ENCODE results near the gene PLA2G4F.

Gene PLA2G4F

DNA sequence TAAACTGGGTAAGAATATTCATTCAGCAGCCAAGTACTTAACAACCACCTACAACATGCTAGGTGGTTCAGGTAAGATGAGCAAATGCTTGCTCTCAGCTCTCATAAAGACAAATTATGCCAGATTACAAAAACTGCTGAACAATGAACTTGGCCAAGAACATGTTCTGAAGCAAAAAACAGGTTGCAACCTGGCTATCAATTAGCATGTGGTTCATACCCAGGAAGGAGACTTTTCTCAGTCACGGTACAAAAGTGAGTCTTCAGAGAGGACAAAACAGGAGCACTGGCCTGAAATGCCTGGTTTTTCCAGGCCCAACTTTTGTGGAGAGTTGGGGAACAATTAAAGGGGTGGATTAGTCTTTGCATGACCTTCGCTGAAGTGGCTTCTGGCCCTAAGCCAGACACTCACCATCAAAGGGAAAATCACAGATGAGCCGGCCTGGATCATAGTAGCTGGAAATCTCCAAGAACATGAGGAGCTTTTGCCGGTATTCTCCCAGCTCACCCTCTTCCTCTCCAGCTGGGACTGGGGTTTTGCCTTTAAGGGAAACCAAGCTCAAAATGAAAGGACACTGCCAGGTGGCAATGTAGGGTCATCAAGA lies 7.6 kb upstream of the PLA2G4F start:
- no peak for DNase-seq

DNA sequence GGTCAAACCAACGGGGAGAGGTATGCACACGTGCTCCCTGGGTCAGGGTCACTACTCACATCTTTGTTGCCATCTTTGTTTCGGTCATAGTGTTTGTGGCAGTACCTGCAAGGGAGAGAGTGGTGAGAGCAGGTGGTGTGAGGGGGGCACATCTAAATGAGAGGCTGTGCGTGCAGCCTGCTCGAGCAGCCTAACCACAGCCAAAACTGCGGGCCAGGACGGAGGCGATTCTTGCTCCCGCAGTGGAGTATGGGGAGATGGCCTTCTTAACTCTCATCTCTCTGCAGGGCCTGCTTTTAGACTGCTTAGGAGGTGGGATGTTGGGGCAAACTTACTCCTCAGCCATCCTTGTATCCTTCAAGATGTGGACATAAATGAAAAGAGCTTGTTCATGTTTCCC lies 6.9 kb upstream of the PLA2G4F start:
- DNase-seq, result no peak

DNA sequence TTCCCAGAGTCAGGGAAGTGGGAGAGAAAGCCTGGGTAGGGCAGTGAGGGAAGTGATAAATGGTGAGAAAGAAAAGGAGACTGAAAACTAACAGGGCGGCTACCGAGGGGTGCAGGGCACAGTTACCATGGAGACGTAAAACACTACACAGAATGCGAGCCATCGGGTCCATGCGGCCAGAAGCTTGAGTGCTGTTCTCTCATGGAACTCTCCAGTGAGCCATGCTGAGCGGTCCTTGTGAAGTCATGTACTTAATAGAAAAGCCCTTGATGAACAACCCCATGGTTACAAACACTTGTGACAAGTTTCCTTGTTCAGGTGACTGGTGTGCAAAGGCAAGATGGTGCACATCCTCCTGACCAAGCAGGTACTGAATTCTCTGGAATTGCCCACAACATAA lies 3.7 kb upstream of the PLA2G4F start:
- DNase-seq, result no peak

DNA sequence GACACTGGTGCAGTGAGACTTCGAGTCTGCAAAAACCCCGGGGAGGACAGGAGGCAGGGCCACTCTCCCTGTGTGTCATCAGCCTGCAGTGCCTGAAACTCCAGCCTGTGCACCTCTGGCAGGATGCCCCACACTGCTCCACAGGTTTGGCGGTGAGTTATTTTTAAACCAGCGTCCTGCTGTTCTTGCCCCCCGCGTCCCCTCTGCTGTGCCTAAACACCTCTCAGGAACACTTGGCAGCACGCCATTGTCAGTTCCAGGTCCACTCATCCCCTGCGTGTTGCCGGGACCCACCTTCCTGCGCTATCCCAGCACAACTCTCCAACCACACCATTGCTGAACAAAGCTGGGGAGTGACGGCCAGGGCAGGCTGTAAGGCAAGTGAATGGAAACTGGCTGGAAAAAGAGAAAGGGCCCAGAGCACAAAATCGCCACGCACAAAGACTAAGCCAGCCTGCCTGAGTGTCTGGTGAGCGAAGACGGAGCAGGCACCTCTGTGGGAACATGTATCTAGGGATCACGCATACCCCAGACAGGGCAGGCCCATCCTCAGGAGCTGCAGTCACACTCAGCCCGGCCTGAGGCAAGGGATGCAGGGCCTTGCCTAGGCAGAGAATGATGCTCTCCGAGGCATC lies 3.1 kb upstream of the PLA2G4F start:
- DNase-seq, result no peak

DNA sequence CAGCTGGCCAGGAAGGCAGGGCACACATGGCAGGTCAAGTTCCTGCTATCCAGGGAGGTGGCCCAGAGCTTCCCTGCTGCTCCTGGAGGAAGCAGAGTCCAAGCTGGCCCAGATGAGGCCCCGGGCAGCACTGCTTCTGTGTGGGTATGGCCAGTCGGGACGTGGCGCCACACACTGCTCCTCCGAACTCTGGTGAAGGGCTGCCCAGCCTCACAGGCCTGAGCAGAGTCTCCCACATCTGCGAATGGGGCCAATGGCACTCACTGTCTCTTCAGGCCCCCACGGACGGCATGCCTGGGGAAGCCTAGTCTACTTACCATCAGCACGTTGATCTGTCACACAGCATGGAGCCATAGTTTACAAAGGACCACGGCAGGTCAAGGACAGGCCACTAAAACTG lies 2.5 kb upstream of the PLA2G4F start:
- DNase-seq, result no peak

DNA sequence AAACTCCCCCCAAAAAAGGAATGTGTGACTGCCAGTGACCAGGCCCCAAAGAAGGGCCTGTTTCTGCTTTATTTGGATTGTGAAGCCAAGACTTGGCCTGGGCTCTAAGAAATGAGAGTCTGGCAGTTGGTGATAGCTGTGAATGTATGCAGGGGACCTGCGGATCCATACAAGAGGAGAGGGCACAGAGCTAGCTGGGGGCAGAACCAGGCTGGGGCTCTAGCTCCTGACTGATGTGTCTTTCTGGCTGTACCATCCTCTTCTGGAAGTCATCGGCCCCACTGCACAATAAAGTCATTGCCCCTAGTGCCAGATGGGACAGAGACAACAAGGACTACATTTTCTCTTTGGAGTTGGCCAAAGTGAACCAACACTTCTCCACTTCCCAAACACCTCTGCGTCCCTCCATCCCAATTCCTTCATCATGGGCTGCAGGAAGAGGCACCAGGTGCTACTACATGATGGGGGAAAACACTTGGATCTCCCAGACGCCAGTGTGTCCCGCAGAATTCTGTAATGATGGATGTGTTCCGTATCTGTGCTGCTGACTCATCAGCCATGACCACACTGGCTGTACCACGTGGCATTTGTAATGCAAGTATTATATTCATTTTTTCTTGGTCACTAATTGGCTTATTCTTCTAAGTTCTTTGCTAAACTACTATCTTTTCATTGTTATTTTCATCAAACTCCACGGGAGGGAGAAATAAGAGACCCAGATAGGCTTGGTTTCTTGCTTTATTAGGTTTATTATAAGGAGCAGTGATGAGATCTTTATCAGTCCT lies 1.7 kb upstream of the PLA2G4F start:
- no peak for DNase-seq

DNA sequence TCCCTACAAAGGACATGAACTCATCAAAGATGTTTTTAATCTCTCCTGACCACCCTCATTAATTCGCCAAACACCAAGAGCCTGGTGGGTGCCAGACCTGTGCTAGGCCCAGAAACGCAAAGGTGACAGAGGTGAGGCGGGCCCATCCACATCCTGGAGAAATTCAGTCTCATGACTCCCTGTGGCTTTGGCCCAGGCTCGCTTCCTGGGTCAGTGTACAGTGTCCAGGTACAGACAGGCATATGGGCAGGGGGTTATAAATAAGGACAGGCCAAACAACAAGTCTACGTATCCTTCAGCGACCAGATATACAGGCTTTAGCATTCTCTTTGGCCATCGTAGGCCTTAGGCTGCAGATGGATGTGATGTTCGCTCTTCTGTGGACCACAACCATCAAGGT lies 945 bp upstream of the PLA2G4F start:
- DNase-seq, result no peak

DNA sequence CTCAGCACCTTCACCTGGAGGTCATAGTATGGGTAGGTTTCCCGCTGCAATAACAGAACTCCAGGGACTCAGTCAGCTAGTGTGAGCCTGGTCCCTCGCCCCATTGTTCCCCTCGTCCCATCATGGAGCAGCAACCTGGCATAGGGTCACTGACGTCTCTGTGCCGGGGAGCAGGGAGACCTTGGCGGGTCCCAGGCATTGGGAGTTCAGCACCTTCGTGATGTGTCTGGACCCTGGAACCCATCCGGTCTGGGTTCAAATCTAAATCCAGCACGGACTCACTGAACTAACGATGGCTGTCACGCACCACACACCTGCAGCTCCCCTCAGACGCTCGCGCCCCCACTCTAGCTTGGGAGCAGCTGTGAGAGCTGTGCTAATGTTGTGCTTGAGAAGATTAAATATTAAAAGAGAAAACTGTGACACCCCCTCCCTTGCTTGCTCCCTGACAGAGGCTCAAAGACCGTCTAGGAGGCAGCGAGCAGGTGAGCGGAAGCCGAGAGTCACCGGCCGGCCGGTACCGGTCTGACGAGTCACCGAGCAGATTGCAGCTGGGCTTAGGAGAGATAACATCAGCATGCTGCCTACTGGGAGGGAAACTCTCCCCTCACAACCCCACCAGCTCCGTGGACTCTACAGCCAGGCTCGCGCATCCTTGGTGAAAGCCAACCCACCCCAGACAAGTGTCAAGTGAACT lies 742 bp downstream of the PLA2G4F start:
- DNase-seq, result no peak

DNA sequence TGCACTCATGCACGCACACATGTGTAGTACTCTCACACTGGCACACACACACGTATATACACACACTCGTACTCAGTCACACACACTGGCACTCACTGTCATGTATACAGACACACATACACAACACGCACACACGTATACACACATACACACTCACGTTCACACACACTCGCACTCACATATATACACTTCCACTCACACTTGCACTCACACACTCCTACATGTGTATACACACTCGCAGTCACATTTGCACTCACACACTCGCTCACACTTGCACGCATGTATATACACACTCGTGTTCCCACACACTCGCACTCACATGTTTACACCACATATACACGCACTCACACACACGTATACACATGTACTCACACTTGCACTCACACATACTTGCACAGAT lies 1.5 kb downstream of the PLA2G4F start:
- DNase-seq, result no peak

DNA sequence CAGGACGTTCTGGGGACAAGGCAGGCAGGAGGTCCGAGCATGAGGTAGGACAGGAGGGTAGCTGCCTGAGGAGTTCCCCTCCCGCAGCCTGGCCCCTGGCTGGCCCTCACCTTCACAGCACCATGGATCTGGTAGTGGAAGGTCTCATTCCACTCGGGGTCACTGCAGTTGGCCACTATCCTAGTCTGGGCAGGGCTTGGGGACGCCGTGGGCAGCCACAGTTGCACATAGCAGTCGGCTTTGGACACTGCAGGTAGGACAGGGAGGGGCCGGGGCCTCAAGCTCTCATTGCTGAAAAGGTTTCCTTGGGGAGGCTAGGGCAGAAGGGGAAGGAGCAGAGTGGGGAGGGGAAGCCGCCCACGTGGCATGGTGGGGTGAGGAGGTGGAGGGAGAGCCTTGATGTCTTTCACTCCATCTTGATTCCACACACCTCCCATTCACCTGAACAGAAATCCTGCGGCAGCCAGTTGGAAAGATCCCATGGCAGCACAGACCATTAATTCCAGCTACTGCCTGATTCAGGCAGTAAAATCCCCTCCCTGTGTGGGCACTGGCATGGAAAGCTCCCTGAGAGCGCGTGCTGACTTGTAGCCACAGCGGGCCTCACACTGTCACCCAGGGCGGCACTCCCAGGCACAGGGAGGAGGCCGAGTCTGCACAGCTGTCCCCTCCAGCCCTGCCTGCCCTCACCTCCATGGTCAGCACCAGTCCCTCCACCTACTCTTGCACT lies 2.1 kb downstream of the PLA2G4F start:
- DNase-seq, result no peak

DNA sequence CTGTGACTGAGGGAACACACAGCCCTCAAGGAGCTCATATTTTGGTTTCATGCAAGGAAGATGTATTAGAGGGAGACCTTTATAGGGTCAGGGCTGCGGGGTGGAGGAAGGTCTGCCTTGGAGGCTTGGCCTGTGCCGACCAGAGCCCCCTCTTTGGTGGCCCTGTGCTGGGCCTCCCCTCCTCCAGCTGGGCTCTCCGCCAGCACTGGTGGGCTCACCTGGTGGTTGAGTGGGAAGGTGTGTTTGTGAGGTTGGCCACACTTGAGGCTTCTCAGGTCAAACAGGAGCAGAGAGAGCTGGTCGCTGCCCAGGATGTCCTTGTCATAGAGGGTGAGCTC lies 2.6 kb downstream of the PLA2G4F start:
- DNase-seq, result no peak

DNA sequence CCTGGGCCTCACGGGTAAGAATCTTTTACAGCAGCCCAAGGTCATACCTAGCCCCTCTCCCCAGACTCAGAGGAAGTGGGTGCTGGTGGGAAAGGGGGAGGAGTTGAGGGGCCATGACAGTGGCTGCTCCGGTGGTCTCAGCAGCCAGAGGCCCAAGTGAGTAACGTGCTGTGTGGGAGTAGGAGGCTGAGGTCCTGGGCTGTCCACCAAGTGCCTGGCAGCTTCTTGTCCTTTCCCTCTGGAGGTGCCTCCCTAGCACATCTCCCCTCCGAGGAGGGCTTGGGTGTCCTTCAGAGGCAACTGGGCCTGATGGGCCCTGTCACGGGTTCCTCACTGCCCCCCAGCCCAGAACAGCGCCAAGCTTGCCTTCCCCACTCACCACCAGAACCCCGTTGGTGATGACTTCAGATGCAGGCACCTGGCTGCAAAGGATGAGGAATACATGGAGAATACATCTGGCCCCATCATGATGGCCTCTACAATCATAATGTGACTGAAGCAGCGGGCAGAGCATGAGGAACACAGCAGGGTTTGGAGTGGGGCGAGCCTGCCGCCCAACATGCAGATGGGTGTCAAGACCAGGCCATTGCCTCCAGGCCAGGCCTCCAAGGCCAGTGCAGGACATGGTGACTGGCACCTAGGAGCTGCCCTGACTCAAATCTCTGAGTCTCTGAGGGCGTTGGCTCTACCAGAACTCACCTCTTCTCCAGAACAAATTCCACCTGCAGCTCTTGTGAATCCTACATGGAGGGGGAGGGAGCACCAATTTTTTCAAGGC lies 3.3 kb downstream of the PLA2G4F start:
- no peak for DNase-seq

DNA sequence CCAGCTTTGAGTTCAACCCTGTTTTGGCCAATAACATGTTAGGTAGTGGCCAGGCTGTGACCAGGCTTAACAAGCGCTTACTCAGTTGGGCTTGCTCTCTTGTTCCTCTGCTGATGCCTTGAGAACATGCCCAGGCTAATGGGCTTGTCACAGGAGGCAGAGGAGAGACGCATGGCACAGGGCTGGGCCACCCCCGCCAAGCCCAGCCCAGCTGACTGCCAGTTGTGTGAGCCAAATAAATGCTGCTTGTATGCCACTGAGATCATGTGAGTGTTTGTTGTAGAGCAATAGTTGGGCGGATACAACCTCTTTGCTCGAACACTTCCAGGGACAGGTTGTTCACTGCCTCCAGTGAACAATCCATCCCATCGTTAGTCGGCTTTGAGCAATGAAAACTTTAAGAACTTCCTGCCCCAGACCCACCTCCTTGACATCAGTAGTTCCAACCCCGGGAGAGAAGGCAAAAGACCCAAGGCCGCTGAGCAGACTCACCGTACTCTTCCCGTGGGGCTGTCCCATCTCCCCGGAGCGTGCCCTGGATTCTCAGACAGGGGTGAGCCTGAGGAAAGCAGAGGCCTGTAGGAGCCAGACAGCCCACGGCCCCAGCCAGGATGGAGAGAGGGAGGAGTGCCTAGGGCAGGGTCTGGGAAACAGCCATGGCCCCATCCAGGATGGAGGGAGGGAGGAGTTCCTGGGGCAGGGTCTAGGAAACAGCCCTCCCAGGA lies 4.1 kb downstream of the PLA2G4F start:
- no peak for DNase-seq

DNA sequence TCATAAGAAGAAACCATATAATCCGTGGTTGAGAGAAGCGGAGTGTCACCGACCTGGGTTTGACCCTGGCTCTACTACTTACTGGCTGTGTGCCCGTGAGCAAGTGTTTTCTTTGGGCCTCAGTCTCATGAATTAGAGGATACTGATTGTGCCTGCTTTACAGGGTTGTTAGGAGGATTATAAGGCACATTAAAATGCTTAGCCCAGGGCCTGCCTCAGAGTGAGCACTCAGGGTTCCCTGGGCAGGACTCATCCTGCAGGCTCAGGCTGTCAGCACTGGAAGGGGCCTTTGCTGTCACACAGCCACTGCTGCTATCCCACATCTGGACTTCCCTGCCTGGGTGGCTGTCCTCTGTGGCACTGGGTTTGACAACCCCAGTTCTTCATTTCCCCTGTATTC lies 4.7 kb downstream of the PLA2G4F start:
- DNase-seq, result no peak

DNA sequence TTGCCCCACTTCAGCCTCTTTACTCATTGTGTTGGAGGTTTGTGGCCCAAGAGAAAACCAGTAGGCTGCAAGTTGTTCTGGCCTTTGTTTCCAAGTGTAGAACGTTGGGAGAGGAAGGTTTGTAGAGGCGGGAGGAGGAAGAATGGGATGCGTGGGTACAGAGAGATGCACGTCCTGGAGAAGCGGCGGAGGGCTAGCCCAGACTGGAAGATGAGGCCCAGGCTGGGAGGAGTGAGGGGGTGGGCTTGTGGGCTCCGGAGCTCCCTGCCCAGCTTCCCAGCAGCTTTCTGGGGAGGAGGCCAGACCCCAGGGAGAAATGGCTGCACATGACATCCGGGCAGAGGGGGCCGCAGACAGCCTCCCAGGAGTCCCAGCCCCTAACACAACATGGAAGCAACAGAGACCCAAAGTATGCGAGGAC lies 5.3 kb downstream of the PLA2G4F start:
- no peak for DNase-seq

DNA sequence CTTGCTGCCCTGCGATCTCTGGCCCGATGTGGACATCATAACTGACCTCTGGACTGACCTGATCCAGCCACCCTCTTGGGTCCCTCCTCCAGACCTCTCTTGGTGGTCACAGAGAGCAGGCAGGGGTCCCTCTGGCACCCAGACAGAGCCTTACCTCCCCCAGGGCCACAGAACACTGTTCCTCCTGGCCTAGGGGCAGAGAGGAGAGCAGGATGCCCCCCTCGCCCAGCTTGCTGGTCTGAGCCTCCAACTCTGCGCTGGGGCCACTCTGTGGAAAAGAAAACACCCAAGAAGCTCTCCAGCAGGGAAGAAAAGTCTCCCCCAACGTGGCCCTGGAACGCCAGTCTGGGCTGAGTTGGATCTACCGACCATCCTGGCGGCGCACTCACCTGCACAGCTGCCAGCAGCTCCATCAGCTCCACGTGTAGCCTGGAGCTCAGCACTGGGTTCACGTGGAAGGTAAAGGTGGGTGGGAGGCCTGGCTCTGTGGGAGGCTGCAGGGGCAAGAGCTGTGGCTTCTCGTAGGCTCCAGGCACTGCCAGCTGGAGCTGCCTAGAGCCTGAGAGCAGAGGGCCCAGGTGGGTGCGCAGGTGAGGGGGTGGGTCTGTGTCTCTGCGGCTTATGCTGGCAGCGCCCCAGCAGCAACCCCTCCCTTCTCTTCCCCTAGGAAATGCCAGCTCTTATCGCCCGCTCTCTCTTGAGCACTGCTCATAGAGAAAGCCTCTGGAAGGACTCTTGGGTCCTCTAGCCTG lies 6.0 kb downstream of the PLA2G4F start:
- DNase-seq, result no peak

DNA sequence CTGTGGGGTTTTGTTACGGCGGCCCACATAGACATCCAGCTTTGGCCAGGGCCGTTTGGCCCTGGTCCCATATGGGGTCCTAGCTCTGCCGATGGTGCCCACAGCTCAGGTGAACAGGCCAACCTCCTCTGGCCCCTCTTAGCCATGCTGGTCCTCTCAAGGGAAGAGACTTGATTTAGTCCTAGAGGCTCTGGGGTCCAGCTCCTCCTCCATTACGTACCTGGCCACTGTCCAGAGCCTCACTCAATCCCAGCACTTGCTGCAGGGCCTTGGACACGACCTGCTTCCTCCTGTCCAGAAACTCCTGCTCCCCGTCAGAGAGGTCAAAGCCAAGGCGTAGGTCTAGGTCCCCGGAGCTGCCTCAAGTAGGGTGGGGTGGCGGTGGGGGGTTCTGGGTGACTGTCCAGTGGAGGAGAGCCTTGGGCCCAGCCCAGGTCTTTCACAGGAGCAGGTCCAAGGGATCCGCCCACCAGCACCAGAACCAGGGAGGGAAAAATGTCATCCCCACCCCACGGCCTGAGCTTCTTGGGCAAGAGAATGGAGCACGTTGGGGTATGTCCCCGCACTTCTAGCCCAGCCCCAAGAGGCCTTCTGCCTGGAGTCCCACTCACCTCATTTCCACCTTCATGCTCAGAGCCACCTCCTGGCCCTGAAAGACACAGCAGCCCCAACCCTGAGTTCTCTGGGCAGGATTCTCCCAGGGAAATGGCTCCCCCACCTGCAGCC lies 6.8 kb downstream of the PLA2G4F start:
- no peak for DNase-seq

DNA sequence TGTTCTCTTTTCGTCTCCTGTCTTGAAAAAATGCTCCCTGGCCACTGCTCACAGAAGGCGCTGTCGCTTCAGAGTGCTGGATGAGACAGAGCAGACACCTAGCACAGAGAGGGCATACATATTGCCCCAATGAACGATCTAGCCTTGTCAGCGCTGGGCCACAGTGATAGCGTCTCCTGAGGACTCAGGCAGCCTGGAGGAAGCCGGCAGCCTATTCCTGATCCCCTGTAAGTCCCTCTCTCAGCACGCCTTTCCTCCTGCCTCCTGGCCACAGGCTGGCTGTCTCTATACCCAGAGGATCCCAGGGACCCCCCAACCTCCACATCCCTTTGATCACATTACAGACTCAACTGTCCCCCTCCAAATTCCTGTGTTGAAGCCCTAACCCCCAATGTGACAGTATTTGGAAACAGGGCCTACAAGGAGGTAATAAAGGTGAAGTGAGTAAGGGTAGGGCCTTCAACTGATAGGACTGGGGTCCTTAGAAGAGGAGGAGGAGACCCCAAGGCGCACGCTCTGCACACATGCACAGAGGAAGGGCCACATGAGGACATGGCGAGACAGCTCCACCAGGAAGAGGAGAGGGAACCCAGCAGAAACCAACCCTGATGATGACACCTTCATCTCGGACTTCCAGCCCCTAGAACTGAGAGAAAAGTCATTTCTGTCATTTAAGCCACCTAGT lies 7.5 kb downstream of the PLA2G4F start:
- no peak for DNase-seq

DNA sequence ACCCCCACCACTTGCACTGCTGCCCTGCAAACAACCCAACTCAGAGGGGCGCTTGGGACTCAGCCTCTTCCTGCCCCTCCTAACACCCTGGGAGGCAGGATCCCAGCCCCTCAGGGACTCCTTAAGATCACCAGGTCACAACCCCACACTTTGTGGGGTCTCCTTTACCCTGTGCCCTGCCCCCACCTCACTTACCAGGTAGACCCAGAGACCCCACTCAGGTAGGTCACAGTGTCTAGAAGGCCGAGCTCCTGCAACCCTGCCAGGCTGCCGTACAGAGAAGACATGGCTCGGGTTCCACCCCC lies 9.1 kb downstream of the PLA2G4F start:
- DNase-seq, result no peak
